Neural progenitor cell (in vitro differentiated cells): ENCODE data around the gene ZMIZ2. TPM values are rescaled to one million over a fixed set of nuclear protein-coding genes. Genes with fewer than 3 reads are reported as not detected.
"Not testable (repeated sequence)": the region's sequence is repeated elsewhere in the genome, so short reads cannot be mapped to it uniquely, and the experiment has no call there.

Experiments used
- DNase-seq: peaks from one replicate; pipeline ENCODE4 v3.0.0-alpha.2; 2016; ENCODE audit warnings: low spot score
- H2AFZ ChIP-seq: fragments of 200-600 bp; sonication (generic); replicated peaks from 2 replicates; pipeline ENCODE4 v1.6.1; 2016; ENCODE audit warnings: antibody characterized with exemption
- H3F3A ChIP-seq: fragments of 200-600 bp; sonication (generic); 2 replicates; pipeline ENCODE4 v1.6.1; 2016; ENCODE audit warnings: antibody characterized with exemption, low read depth
- H3K27ac ChIP-seq: fragments of 200-600 bp; sonication (generic); 2 replicates; pipeline ENCODE4 v1.5.1; 2016; ENCODE audit warnings: mild to moderate bottlenecking
- H3K27me3 ChIP-seq: fragments of 200-600 bp; sonication (generic); 2 replicates; pipeline ENCODE4 v1.6.1; 2016; ENCODE audit warnings: mild to moderate bottlenecking, moderate library complexity
- H3K36me3 ChIP-seq: fragments of 200-600 bp; sonication (generic); 2 replicates; pipeline ENCODE4 v1.5.1; 2016
- H3K4me1 ChIP-seq: fragments of 200-600 bp; sonication (generic); 2 replicates; pipeline ENCODE4 v1.6.1; 2016; ENCODE audit warnings: mixed run types
- H3K4me2 ChIP-seq: fragments of 200-600 bp; sonication (generic); 2 replicates; pipeline ENCODE4 v1.6.1; 2016
- H3K4me3 ChIP-seq: fragments of 200-600 bp; sonication (generic); 2 replicates; pipeline ENCODE4 v1.5.1; 2016
- H3K79me2 ChIP-seq: fragments of 200-600 bp; sonication (generic); 2 replicates; pipeline ENCODE4 v1.6.1; 2016; ENCODE audit warnings: low read depth
- H3K9ac ChIP-seq: fragments of 200-600 bp; sonication (generic); 2 replicates; pipeline ENCODE4 v1.6.1; 2016
- H3K9me3 ChIP-seq: fragments of 200-600 bp; sonication (generic); 2 replicates; pipeline ENCODE4 v1.5.1; 2016; ENCODE audit warnings: low read depth
- H4K20me1 ChIP-seq: fragments of 200-600 bp; sonication (generic); 2 replicates; pipeline ENCODE4 v1.6.1; 2016; ENCODE audit warnings: low read depth
- H3K27ac Mint-ChIP-seq: 3 replicates; pipeline ENCODE4 v1.8.0; 2021; ENCODE audit warnings: mixed read lengths
- H3K27me3 Mint-ChIP-seq: 2 replicates; pipeline ENCODE4 v1.8.0; 2022; ENCODE audit warnings: low read depth, mild to moderate bottlenecking, inconsistent platforms, moderate library complexity, mixed read lengths; ENCODE audit not compliant: insufficient read depth
- H3K36me3 Mint-ChIP-seq: 3 replicates; pipeline ENCODE4 v1.8.0; 2021; ENCODE audit warnings: mixed read lengths
- H3K4me1 Mint-ChIP-seq: 3 replicates; pipeline ENCODE4 v1.8.0; 2021; ENCODE audit warnings: mixed read lengths
- H3K4me3 Mint-ChIP-seq: 3 replicates; pipeline ENCODE4 v1.8.0; 2021; ENCODE audit warnings: mild to moderate bottlenecking, moderate library complexity, mixed read lengths
- H3K9me3 Mint-ChIP-seq: 3 replicates; pipeline ENCODE4 v1.8.0; 2020; ENCODE audit warnings: mixed read lengths
- CTCF ChIP-seq: fragments of 200-600 bp; sonication (generic); IDR thresholded peaks from 2 replicates; pipeline ENCODE4 v1.5.1; 2017; ENCODE audit warnings: antibody characterized with exemption, mild to moderate bottlenecking
- EZH2 ChIP-seq: fragments of 200-600 bp; sonication (generic); IDR thresholded peaks from 2 replicates; pipeline ENCODE4 v1.6.1; 2017; ENCODE audit warnings: antibody characterized with exemption, mild to moderate bottlenecking, moderate library complexity
- EZH2phosphoT487 ChIP-seq: fragments of 200-600 bp; sonication (generic); IDR thresholded peaks from 2 replicates; pipeline ENCODE4 v1.6.1; 2017; ENCODE audit warnings: antibody characterized with exemption
- total RNA-seq: library from RNA; depleted of rRNA; stranded (reverse); fragments of >200 nt; gene quantifications from 2 replicates; pipeline ENCODE4 v1.2.3, GENCODE V29; 2015; ENCODE audit warnings: low replicate concordance

The ZMIZ2 gene
- total RNA-seq, 1 donor from 2014 or later, result 7.6 TPM

DNA sequence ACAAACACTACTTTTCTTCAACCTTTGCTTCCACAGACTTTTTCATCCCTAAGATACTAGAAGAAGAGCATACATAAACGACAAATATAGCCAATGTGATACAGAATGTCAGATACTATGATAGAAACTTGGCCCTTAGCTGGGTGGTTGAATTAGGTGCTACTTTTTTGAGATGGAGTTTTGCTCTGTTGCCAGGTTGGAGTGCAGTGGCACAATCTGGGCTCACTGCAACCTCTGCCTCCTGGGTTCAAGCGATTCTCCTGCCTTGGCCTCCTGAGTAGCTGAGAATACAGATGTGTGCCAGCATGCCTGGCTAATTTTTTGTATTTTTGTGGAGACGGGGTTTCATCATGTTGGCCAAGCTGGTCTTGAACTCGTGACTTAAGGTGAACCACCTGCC is 51.3 kb downstream of the ZMIZ2 start:
- peaks cover 56% of the 10 kb centered on the region for H4K20me1 ChIP-seq
- H3K27me3 Mint-ChIP-seq, result peaks cover 8% of the 10 kb centered on the region

GRCh38 chr7:44801890-44802289 is 53.2 kb downstream of the ZMIZ2 start:
- peaks cover 8% of the 10 kb centered on the region for H3K27me3 Mint-ChIP-seq
- H3K4me3 Mint-ChIP-seq, result no peak overlapping the region
- Histone ChIP-seq H2AFZ (no peak overlapping the region), H3K4me2 (no peak overlapping the region), H3K79me2 (peaks cover 46% of the 10 kb centered on the region), H3K9me3 (no peaks in the 10 kb centered on the region), H3K27ac (no peak overlapping the region), H3K4me3 (no peak overlapping the region), H3F3A (peaks cover 78% of the 10 kb centered on the region), H3K9ac (no peak overlapping the region), H3K27me3 (no peaks in the 10 kb centered on the region), H4K20me1 (peaks cover 56% of the 10 kb centered on the region), H3K36me3 (peaks cover 12% of the 10 kb centered on the region), H3K4me1 (peaks cover 8% of the 10 kb centered on the region)
- peaks cover 20% of the 10 kb centered on the region for H3K4me1 Mint-ChIP-seq
- TF ChIP-seq EZH2 (no peak), CTCF (no peak), EZH2phosphoT487 (no peak)
- H3K27ac Mint-ChIP-seq, result no peak overlapping the region
- DNase-seq, result no peak
- no peaks in the 10 kb centered on the region for H3K9me3 Mint-ChIP-seq
- H3K36me3 Mint-ChIP-seq, result peaks cover 39% of the 10 kb centered on the region

More for the DNA sequence above, 51.3 kb downstream of the ZMIZ2 start:
- DNase-seq, result no peak
- Histone ChIP-seq H3K9me3 (no peaks in the 10 kb centered on the region), H3K36me3 (peaks cover 12% of the 10 kb centered on the region), H3F3A (peaks cover 77% of the 10 kb centered on the region), H3K27ac (no peak overlapping the region), H3K9ac (no peak overlapping the region), H3K79me2 (peaks cover 58% of the 10 kb centered on the region), H3K4me1 (peaks cover 8% of the 10 kb centered on the region), H3K27me3 (no peaks in the 10 kb centered on the region), H3K4me2 (no peak overlapping the region), H3K4me3 (no peak overlapping the region), H2AFZ (no peak overlapping the region)
- TF ChIP-seq CTCF (no peak), EZH2phosphoT487 (no peak), EZH2 (no peak)
- H3K4me3 Mint-ChIP-seq, result peak overlapping the region; percentile 17
- no peak overlapping the region for H3K27ac Mint-ChIP-seq
- peaks cover 20% of the 10 kb centered on the region for H3K4me1 Mint-ChIP-seq
- peaks cover 38% of the 10 kb centered on the region for H3K36me3 Mint-ChIP-seq
- no peaks in the 10 kb centered on the region for H3K9me3 Mint-ChIP-seq

GRCh38 chr7:44802418-44803025 is 53.9 kb downstream of the ZMIZ2 start:
- Histone ChIP-seq H2AFZ (no peak overlapping the region), H4K20me1 (peaks cover 50% of the 10 kb centered on the region), H3K9me3 (no peaks in the 10 kb centered on the region), H3K27ac (no peak overlapping the region), H3F3A (peaks cover 74% of the 10 kb centered on the region), H3K79me2 (peaks cover 39% of the 10 kb centered on the region), H3K9ac (no peak overlapping the region), H3K27me3 (no peaks in the 10 kb centered on the region), H3K4me3 (no peak overlapping the region), H3K4me2 (no peak overlapping the region), H3K4me1 (peaks cover 8% of the 10 kb centered on the region), H3K36me3 (peaks cover 12% of the 10 kb centered on the region)
- TF ChIP-seq EZH2phosphoT487, result no peak
- no peak for TF ChIP-seq EZH2
- TF ChIP-seq CTCF, result no peak
- Mint-ChIP-seq H3K4me1 (peaks cover 18% of the 10 kb centered on the region), H3K36me3 (peaks cover 36% of the 10 kb centered on the region), H3K27me3 (peaks cover 3% of the 10 kb centered on the region), H3K4me3 (no peak overlapping the region), H3K9me3 (no peaks in the 10 kb centered on the region), H3K27ac (no peak overlapping the region)
- DNase-seq, result no peak

DNA sequence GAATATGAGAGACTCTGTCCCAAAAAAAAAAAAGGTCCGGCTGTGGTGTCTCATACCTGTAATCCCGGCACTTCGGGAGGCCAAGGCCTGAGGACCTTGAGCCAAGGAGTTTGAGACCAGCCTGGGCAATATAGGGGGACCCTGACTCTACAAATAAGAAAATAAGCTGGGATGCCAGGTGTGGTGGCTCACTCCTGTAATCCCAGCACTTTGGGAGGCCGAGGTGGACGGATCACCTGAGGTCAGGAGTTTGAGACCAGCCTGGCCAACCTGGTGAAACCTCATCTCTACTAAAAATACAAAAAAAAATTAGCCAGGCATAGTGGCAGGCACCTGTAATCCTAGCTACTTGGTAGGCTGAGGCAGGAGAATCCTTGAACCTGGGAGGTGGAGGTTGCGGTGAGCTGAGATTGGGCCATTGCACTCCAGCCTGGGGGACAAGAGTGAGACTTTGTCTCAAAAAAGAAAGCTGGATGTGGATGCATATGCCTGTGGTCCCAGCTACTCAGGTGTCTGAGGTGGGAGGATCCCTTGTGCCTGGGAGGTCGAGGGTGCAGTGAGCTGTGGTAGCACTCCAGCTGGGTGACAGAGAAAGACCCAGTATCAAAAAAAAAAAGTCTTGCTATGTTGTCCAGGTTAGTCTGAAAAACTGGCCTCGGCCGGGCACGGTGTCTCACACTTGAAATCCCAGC is 55.3 kb downstream of the ZMIZ2 start:
- peaks cover 28% of the 10 kb centered on the region for H3K36me3 Mint-ChIP-seq
- peaks cover 25% of the 10 kb centered on the region for H3K79me2 ChIP-seq
- not testable (repeated sequence) for H3K4me2 ChIP-seq, H3K27me3 Mint-ChIP-seq, DNase-seq, H3K27me3 ChIP-seq, H3K4me3 Mint-ChIP-seq, H3K9me3 Mint-ChIP-seq, H2AFZ ChIP-seq, H3K9me3 ChIP-seq, H3K4me1 ChIP-seq, H3K27ac Mint-ChIP-seq, H3K4me1 Mint-ChIP-seq, H3K4me3 ChIP-seq, H3K9ac ChIP-seq
- H3K27ac ChIP-seq, result peak overlapping the region; percentile 6
- H4K20me1 ChIP-seq, result peaks cover 36% of the 10 kb centered on the region
- H3F3A ChIP-seq, result peaks cover 60% of the 10 kb centered on the region
- peaks cover 12% of the 10 kb centered on the region for H3K36me3 ChIP-seq
